ENCODE results near the gene SNX24.
"Not testable (repeated sequence)": the region's sequence is repeated elsewhere in the genome, so short reads cannot be mapped to it uniquely, and the experiment has no call there.

Gene SNX24

GRCh38 chr5:122973759-122974158 is 128.3 kb downstream of the SNX24 start:
- H3K36me3 ChIP-seq (ENCODE audit: control insufficient read depth, insufficient read depth, low read length); H3K27ac ChIP-seq (ENCODE audit: low read length); H3K27me3 ChIP-seq (ENCODE audit: control insufficient read depth, insufficient read depth, low read length); H3K4me3 ChIP-seq (ENCODE audit: low read length); H3K9me3 ChIP-seq (ENCODE audit: control insufficient read depth, insufficient read depth, low read length); H3K4me1 ChIP-seq (ENCODE audit: control insufficient read depth, insufficient read depth, low read length); DNase-seq (ENCODE audit: low read depth, low spot score): not testable (repeated sequence)
- WGBS (ENCODE audit: insufficient coverage, insufficient read length): no CpG with 5 or more reads among the region's 1 CpG

DNA sequence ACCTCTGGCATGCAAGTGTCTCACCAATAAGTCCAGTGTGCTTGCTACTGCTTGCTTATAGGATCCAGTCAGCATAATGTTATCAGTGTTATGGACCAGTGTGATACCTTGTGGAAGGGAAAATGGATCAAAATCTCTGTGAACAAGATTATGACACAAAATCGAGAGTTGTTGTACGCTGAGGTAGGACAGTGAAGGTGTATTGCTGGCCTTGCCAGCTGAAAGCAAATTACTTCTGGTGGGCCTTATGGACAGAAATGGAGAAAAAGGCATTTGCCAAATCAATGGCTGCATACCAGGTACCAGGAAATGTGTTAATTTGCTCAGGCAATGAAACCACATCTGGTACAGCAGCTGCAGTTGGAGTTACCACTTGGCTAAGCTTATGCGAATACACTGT is 128.8 kb downstream of the SNX24 start:
- H3K4me3 ChIP-seq (ENCODE audit: low read length); H3K36me3 ChIP-seq (ENCODE audit: control insufficient read depth, insufficient read depth, low read length); DNase-seq (ENCODE audit: low read depth, low spot score); H3K9me3 ChIP-seq (ENCODE audit: control insufficient read depth, insufficient read depth, low read length); H3K4me1 ChIP-seq (ENCODE audit: control insufficient read depth, insufficient read depth, low read length); H3K27ac ChIP-seq (ENCODE audit: low read length); H3K27me3 ChIP-seq (ENCODE audit: control insufficient read depth, insufficient read depth, low read length): not testable (repeated sequence)
- WGBS (ENCODE audit: insufficient coverage, insufficient read length): no CpG with 5 or more reads among the region's 3 CpGs

DNA sequence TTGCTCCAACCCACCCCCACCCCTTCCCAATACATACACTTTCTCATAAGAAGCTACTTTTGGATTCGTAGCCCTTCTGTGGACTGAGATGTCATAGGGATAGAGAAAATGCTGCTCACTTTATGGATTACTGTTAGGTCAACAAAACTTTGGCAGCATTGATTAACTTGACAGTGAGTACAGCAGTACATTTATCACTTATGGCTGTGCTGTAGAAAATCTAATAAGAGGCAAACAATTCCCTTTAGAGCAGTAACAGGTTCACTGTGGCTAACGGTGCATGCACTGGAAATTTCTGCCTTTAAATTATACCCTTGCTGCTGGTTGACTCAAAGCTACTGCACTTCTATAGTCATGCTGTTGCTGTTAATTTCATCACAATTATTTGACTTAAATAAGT is 131.9 kb downstream of the SNX24 start:
- no peaks in the 10 kb centered on the region for H3K36me3 ChIP-seq (ENCODE audit: control insufficient read depth, insufficient read depth, low read length)
- H3K4me1 ChIP-seq (ENCODE audit: control insufficient read depth, insufficient read depth, low read length): no peaks in the 10 kb centered on the region
- H3K27me3 ChIP-seq (ENCODE audit: control insufficient read depth, insufficient read depth, low read length): no peaks in the 10 kb centered on the region
- no peaks in the 10 kb centered on the region for H3K9me3 ChIP-seq (ENCODE audit: control insufficient read depth, insufficient read depth, low read length)
- H3K27ac ChIP-seq (ENCODE audit: low read length): no peak overlapping the region
- no peak for DNase-seq (ENCODE audit: low read depth, low spot score)
- H3K4me3 ChIP-seq (ENCODE audit: low read length): no peak overlapping the region
- WGBS (ENCODE audit: insufficient coverage, insufficient read length): no CpG with 5 or more reads among the region's 2 CpGs

DNA sequence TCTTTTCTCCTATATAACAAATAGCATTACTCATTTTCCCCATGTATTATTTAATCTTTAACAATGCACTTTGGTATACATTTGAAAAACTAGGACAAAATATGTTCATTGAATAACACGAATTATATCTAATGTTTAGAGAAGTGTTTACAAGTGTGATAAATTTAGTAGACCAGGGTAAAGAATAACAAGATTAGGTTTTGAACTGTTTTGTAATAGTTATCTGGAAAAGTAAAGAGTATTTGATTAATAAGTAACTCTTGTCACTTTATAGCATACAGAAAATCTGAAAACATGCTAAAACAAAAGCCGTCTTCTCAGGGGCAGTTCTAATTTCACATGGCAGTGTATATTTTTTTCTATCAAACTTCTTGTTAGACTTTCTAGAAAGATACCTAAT is 132.7 kb downstream of the SNX24 start:
- no peaks in the 10 kb centered on the region for H3K9me3 ChIP-seq (ENCODE audit: control insufficient read depth, insufficient read depth, low read length)
- no peak overlapping the region for H3K27ac ChIP-seq (ENCODE audit: low read length)
- no peak for DNase-seq (ENCODE audit: low read depth, low spot score)
- no CpG with 5 or more reads among the region's 2 CpGs for WGBS (ENCODE audit: insufficient coverage, insufficient read length)
- no peaks in the 10 kb centered on the region for H3K4me1 ChIP-seq (ENCODE audit: control insufficient read depth, insufficient read depth, low read length)
- H3K36me3 ChIP-seq (ENCODE audit: control insufficient read depth, insufficient read depth, low read length): no peaks in the 10 kb centered on the region
- no peak overlapping the region for H3K4me3 ChIP-seq (ENCODE audit: low read length)
- no peaks in the 10 kb centered on the region for H3K27me3 ChIP-seq (ENCODE audit: control insufficient read depth, insufficient read depth, low read length)

- Histone ChIP-seq H3K9me3 (ENCODE audit: control insufficient read depth, insufficient read depth, low read length) (no peaks in the 10 kb centered on the region), H3K27me3 (ENCODE audit: control insufficient read depth, insufficient read depth, low read length) (no peaks in the 10 kb centered on the region), H3K27ac (ENCODE audit: low read length) (no peak overlapping the region), H3K4me1 (ENCODE audit: control insufficient read depth, insufficient read depth, low read length) (no peaks in the 10 kb centered on the region), H3K36me3 (ENCODE audit: control insufficient read depth, insufficient read depth, low read length) (no peaks in the 10 kb centered on the region), H3K4me3 (ENCODE audit: low read length) (no peak overlapping the region)
- DNase-seq (ENCODE audit: low read depth, low spot score): no peak
- no CpG with 5 or more reads among the region's 5 CpGs for WGBS (ENCODE audit: insufficient coverage, insufficient read length)
Observed at GRCh38 chr5:122978644-122979297, 133.4 kb downstream of the SNX24 start.

DNA sequence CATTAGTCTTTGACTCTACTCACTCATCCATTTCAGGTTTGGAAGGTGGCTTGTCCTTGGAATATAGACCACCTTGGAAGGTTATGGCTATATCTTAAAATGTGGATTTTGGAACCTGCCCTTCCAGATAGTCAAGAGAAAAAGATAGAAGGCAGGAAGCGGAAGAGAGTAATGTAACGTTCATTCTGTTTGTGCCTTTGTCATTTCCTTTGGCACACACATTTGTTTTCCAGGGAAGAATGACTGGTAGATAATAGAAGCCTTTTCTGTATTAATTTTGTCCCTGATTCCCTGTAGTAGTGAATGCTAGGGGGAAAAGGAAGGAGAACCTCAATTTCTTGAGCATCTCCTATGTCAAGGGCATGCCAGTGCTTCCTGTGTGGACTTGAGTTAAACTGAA is 136.4 kb downstream of the SNX24 start:
- no peaks in the 10 kb centered on the region for H3K36me3 ChIP-seq (ENCODE audit: control insufficient read depth, insufficient read depth, low read length)
- no peak overlapping the region for H3K4me3 ChIP-seq (ENCODE audit: low read length)
- no peak overlapping the region for H3K27ac ChIP-seq (ENCODE audit: low read length)
- no peaks in the 10 kb centered on the region for H3K9me3 ChIP-seq (ENCODE audit: control insufficient read depth, insufficient read depth, low read length)
- WGBS (ENCODE audit: insufficient coverage, insufficient read length): no CpG with 5 or more reads among the region's 2 CpGs
- no peak for DNase-seq (ENCODE audit: low read depth, low spot score)
- H3K27me3 ChIP-seq (ENCODE audit: control insufficient read depth, insufficient read depth, low read length): no peaks in the 10 kb centered on the region
- no peaks in the 10 kb centered on the region for H3K4me1 ChIP-seq (ENCODE audit: control insufficient read depth, insufficient read depth, low read length)

DNA sequence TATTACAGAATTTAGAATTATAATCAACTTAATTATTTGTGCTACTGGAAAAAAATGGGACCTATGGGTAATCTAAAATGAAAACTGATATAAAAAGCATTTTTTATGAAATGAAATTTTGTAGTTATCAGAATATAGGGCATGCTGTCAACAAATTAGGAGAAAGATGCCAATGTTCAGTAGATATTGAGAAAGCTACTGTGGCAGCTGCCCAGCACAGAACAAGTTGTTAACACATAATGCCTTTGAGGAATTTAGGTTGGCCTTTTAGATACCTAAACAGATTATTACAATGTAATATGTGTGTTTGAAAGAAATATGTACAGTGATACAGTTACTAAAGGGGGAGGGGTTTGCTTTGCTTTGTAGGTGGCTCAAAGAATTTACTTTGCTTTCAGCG is 137.0 kb downstream of the SNX24 start:
- Histone ChIP-seq H3K9me3 (ENCODE audit: control insufficient read depth, insufficient read depth, low read length) (no peaks in the 10 kb centered on the region), H3K36me3 (ENCODE audit: control insufficient read depth, insufficient read depth, low read length) (no peaks in the 10 kb centered on the region), H3K4me1 (ENCODE audit: control insufficient read depth, insufficient read depth, low read length) (no peaks in the 10 kb centered on the region), H3K27ac (ENCODE audit: low read length) (no peak overlapping the region), H3K27me3 (ENCODE audit: control insufficient read depth, insufficient read depth, low read length) (no peaks in the 10 kb centered on the region), H3K4me3 (ENCODE audit: low read length) (no peak overlapping the region)
- DNase-seq (ENCODE audit: low read depth, low spot score): no peak
- no CpG with 5 or more reads among the region's 1 CpG for WGBS (ENCODE audit: insufficient coverage, insufficient read length)

- H3K4me1 ChIP-seq (ENCODE audit: control insufficient read depth, insufficient read depth, low read length): no peaks in the 10 kb centered on the region
- no peak overlapping the region for H3K27ac ChIP-seq (ENCODE audit: low read length)
- no CpG with 5 or more reads among the region's 3 CpGs for WGBS (ENCODE audit: insufficient coverage, insufficient read length)
- no peaks in the 10 kb centered on the region for H3K9me3 ChIP-seq (ENCODE audit: control insufficient read depth, insufficient read depth, low read length)
- DNase-seq (ENCODE audit: low read depth, low spot score): no peak
- no peak overlapping the region for H3K4me3 ChIP-seq (ENCODE audit: low read length)
- no peaks in the 10 kb centered on the region for H3K27me3 ChIP-seq (ENCODE audit: control insufficient read depth, insufficient read depth, low read length)
- no peaks in the 10 kb centered on the region for H3K36me3 ChIP-seq (ENCODE audit: control insufficient read depth, insufficient read depth, low read length)
Observed at GRCh38 chr5:122984425-122984824, 139.0 kb downstream of the SNX24 start.

DNA sequence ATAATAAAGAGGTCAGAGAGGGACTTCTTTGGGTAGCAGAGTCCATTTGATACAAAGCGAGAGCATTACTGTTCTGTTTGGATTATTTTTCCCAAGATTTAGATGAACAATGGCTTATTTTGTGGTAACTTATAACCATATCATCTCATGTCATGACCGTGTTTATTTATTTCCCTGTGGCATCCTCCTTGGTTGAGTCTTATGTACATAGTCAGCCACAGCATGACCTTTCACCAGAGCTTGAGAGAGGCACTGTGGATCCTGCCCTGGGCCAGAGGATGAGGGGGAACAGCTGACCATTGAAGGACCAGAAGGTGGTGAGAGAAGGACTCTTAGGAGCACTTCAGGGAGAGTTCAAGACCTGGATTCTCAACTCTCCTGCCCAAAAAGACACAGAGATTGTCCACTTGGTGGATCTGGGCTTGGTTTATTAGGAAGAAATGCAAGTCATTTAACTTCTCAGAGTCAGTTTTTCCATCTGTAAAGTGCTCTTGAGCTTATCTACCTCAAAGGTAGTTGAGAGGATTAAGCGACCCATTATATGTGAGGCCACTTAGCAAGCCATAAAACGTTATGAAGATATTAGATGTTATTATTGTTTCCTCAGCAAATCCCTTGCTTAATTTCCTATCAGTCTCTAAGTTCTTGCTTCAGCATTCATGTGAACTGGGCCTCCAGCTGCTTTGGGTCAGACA is 139.7 kb downstream of the SNX24 start:
- DNase-seq (ENCODE audit: low read depth, low spot score): no peak
- Histone ChIP-seq H3K4me3 (ENCODE audit: low read length) (no peak overlapping the region), H3K4me1 (ENCODE audit: control insufficient read depth, insufficient read depth, low read length) (no peaks in the 10 kb centered on the region), H3K27ac (ENCODE audit: low read length) (no peak overlapping the region), H3K36me3 (ENCODE audit: control insufficient read depth, insufficient read depth, low read length) (no peaks in the 10 kb centered on the region), H3K27me3 (ENCODE audit: control insufficient read depth, insufficient read depth, low read length) (no peaks in the 10 kb centered on the region), H3K9me3 (ENCODE audit: control insufficient read depth, insufficient read depth, low read length) (no peaks in the 10 kb centered on the region)
- WGBS (ENCODE audit: insufficient coverage, insufficient read length): no CpG with 5 or more reads among the region's 4 CpGs

- no peak overlapping the region for H3K27ac ChIP-seq (ENCODE audit: low read length)
- WGBS (ENCODE audit: insufficient coverage, insufficient read length): no CpG with 5 or more reads among the region's 2 CpGs
Observed at GRCh38 chr5:122985954-122986721, 140.7 kb downstream of the SNX24 start.

More at GRCh38 chr5:122985954-122986721, 140.7 kb downstream of the SNX24 start:
- H3K9me3 ChIP-seq (ENCODE audit: control insufficient read depth, insufficient read depth, low read length): no peaks in the 10 kb centered on the region
- H3K4me3 ChIP-seq (ENCODE audit: low read length): no peak overlapping the region
- H3K27me3 ChIP-seq (ENCODE audit: control insufficient read depth, insufficient read depth, low read length): no peaks in the 10 kb centered on the region
- H3K36me3 ChIP-seq (ENCODE audit: control insufficient read depth, insufficient read depth, low read length): no peaks in the 10 kb centered on the region
- no peaks in the 10 kb centered on the region for H3K4me1 ChIP-seq (ENCODE audit: control insufficient read depth, insufficient read depth, low read length)
- no peak for DNase-seq (ENCODE audit: low read depth, low spot score)

Measured in iPS DF 6.9 (cell line).